ENCODE data around the gene TMEM250. TPM values are rescaled to one million over a fixed set of nuclear protein-coding genes. Genes with fewer than 3 reads are reported as not detected.
A peak's percentile ranks its signal among the peaks of the same experiment; 100 is the strongest.

TMEM250 gene
- 62.5 and 78.4 TPM in 2 replicates for total RNA-seq (2014; rRNA removed; shearing (Covaris generic); ENCODE audit: low replicate concordance)

DNA sequence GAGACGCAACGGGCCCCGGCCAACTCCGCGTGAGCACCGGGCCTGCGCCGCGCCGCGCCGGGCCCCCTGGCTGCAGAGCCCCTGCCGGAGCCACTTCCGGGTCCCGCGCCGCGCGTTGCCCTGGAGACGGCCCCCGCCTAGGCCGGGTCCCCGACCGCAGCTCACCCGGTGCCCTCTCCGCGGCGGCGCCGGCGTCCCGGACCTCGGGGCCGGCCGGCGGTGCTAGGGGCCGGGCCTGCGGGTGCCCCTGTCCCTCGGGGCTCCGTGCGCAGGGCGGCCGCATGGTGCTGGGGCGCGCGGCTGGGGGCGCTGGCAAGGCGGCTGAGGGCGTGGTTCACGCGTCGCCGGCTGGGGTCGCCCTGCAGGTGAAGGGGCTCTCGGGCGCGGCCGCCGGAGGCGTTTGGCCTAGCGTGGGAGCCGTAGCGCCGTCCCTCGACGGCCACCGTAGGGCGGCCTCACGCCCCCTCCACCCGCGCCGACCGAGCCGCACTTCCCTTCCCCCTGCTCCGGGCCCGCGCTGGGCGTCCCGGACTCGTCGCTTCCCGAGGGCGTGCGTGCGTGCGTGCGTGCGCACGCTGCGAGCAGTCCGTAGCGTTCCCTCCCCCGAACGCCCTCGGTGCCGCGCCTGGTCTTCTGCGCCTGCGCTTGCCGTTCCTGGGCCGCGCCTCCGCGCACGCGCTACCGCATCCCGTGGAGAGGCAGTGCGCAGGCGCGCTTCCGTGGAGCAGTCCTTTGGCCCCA is at the start of gene TMEM250:
Gene TMEM250 (minus strand): TSS at position 556 of the 741 bp plus-strand sequence. CDS start 1,975 bp downstream, outside the sequence.
- H3K4me3 ChIP-seq, result peak within 1 kb of the TSS; percentile 92
- peak; percentile 95 for DNase-seq
- H3K9me3 ChIP-seq, result no peaks in the 10 kb centered on the region
- peaks cover 34% of the 10 kb centered on the region for H3K36me3 ChIP-seq
- H3K27me3 ChIP-seq, result no peaks in the 10 kb centered on the region

- no peaks in the 10 kb centered on the region for H3K27me3 ChIP-seq
- peaks cover 11% of the 10 kb centered on the region for H3K9me3 ChIP-seq
- no peak for DNase-seq
Observed at GRCh38 chr9:136163248-136163850, 44.7 kb upstream of the TMEM250 start.

DNA sequence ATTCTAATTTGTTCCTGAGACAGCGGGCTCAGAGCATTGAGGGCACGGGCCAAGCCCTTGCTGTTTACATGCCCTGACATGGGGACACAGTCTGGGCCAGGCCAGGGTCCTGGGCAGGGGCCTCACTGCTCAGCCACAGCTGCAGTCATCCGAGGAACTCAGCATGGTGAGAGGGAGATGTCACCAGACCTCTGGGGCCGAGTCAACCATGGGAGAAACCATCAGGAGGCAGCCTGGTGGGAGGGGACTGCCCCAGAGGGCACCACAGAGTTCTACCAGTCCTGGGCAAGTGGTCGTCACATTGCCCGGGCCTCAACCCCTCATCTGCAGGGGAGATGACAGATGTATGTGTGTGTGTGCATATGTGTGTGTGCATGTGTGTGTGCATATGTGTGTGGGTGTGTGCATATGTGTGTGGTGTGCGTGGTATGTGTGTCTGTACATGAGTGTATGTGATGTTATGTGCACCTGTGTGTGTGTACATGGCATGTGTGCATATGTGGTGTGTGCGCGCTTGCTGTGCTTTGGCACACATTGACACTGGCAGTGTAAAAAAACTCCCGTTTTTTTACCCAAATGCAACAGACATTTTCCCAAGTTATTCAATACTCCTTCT is 42.4 kb upstream of the TMEM250 start:
- Histone ChIP-seq H3K36me3 (no peaks in the 10 kb centered on the region), H3K4me3 (no peak overlapping the region), H3K9me3 (peaks cover 11% of the 10 kb centered on the region), H3K27me3 (no peaks in the 10 kb centered on the region)
- no peak for DNase-seq

More at GRCh38 chr9:136163248-136163850, 44.7 kb upstream of the TMEM250 start:
- no peak overlapping the region for H3K4me3 ChIP-seq
- H3K36me3 ChIP-seq, result no peaks in the 10 kb centered on the region

DNA sequence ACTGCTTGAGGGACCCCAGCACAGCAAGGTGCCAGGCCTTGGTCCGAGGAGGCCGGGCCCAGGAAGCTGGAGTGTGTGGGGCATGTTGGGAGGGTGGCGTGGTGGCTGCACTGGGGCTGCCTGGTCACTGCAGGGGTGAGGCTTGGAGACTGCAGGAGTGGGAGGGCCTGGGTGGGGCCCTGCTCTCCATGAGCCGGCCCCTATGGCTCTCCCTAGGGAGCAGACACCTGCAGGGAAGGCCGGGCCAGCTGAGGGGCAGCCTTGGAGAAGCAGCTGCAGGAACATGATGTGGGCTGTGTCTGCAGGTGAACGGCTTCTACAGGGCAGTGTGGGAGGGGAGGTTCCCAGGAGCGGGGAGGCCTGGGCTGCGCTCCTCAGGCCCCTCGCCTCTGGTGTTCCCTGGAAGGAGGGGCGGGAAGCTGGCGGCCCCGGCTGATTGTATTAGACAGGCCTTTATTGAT is 41.7 kb upstream of the TMEM250 start:
- H3K4me3 ChIP-seq, result no peak overlapping the region
- 0 out of 2 replicates have a peak, but pooled peaks cover 1% of the 10 kb centered on the region for H3K27me3 ChIP-seq
- peaks cover 7% of the 10 kb centered on the region; the same call in 1 of the 2 replicates for H3K9me3 ChIP-seq
- DNase-seq, result no peak
- H3K36me3 ChIP-seq, result no peaks in the 10 kb centered on the region

DNA sequence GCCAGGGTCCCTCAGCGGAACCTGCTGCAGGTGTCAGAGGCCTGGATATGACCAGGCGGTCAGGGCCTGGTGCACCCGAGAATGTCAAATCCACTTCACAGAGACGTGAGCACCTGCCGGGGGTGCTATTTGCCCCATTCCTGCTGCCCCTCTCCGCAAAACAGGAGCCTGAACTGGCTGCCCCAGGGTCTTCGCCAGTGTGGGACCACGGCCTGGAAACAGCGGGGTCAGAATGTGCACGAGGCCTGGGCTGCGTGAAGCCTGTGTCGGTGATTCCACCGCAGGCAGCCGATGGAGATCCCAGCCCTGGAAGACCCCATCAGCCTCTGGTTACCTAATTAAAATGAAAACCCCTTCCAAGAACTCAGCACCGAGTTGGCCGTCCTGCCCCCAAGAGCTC is 41.2 kb upstream of the TMEM250 start:
- Histone ChIP-seq H3K36me3 (no peaks in the 10 kb centered on the region), H3K27me3 (0 out of 2 replicates have a peak, but pooled peaks cover 2% of the 10 kb centered on the region), H3K4me3 (no peak overlapping the region), H3K9me3 (peaks cover 7% of the 10 kb centered on the region; the same call in 1 of the 2 replicates)
- DNase-seq, result no peak

- DNase-seq, result no peak
- no peak overlapping the region for H3K4me3 ChIP-seq
- no peaks in the 10 kb centered on the region for H3K9me3 ChIP-seq
- no peaks in the 10 kb centered on the region for H3K36me3 ChIP-seq
- H3K27me3 ChIP-seq, result 0 out of 2 replicates have a peak, but pooled peaks cover 2% of the 10 kb centered on the region
Observed at GRCh38 chr9:136157477-136158265, 39.0 kb upstream of the TMEM250 start.

DNA sequence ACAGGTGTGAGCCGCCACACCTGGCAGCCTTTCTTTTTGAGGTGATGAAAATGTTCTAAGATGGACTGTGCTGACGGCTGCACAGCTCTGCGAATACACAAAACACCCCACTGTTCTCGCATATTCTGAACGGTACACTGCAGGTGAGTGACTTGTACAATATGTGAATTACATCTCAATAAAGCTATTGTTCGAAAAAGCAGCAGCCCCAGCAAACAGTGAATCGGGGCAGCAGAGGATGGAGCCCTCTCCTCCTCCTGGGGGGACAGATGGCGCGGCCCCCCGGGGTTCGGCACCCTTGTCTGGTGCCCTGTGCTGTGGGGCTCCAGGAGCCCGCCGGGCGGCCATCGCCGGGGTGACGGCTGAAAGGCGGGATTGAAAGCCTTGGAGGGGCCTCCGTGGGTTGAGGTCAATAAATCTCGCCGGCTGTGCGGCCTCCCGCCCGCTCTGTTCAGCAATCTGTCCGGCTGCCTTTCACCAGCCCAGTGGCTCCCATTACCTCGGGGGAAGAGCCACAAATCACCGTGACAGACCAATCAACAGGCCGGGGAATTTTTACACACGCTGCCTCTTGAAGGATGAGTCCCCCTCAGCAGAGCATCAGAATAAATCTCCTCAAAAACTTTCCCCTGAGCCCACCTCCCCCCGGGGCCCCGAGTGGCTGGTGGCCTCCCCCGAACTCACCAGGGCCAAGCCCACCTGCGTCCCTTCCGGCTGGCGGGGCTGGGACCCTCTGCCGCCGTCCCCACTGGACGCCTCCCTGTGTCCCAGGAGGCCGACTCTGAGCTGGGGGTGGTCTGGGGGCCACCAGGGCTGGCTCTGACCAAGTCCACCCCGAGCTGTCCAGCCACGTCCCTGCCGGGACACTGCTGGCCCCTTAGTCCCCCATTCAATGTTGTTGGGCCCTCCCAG is 37.8 kb upstream of the TMEM250 start:
- H3K9me3 ChIP-seq, result no peaks in the 10 kb centered on the region
- no peak overlapping the region for H3K4me3 ChIP-seq
- 0 out of 2 replicates have a peak, but pooled peaks cover 2% of the 10 kb centered on the region for H3K27me3 ChIP-seq
- H3K36me3 ChIP-seq, result no peaks in the 10 kb centered on the region
- no peak for DNase-seq

DNA sequence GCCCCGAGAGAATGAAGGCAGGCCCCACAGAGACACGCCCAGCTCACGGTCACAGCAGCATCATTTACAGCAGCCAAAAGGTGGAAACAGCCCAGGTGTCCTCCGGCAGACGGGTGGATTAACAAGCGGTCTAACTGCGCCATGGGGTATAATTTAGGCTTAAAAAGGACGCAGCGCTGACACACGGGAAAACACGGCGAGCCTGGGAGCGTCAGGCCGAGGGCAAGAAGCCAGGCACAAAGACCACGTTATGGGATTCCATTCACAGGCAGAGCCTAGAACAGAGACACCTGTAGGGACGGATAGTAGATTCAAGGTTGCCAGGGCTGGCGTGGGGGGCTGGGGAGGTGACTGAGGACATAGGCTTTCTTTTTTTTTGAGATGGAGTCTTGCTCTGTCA is 36.9 kb upstream of the TMEM250 start:
- H3K4me3 ChIP-seq, result no peak overlapping the region
- no peaks in the 10 kb centered on the region for H3K9me3 ChIP-seq
- 0 out of 2 replicates have a peak, but pooled peaks cover 2% of the 10 kb centered on the region for H3K27me3 ChIP-seq
- H3K36me3 ChIP-seq, result no peaks in the 10 kb centered on the region
- DNase-seq, result no peak

DNA sequence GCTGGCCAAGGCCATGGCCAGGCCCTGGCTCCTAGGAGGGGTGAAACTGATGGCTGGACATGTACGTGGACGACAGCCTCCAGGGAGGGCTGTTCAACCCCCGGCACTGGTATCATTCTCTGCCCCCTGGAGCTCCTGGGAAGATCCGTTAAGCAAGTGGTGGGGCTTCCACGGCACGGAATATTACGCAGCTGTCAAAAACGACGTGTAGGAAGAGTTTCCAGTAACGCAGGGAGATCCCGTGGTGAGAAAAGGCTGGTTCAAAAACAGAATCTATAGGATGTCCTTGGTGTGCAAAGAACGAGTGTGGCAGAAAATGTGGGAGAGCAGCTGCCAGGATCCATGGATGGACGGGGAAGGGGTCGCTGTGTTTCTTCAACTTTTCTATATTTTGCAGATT is 36.3 kb upstream of the TMEM250 start:
- Histone ChIP-seq H3K9me3 (no peaks in the 10 kb centered on the region), H3K36me3 (no peaks in the 10 kb centered on the region), H3K27me3 (0 out of 2 replicates have a peak, but pooled peaks cover 2% of the 10 kb centered on the region), H3K4me3 (no peak overlapping the region)
- DNase-seq, result no peak

DNA sequence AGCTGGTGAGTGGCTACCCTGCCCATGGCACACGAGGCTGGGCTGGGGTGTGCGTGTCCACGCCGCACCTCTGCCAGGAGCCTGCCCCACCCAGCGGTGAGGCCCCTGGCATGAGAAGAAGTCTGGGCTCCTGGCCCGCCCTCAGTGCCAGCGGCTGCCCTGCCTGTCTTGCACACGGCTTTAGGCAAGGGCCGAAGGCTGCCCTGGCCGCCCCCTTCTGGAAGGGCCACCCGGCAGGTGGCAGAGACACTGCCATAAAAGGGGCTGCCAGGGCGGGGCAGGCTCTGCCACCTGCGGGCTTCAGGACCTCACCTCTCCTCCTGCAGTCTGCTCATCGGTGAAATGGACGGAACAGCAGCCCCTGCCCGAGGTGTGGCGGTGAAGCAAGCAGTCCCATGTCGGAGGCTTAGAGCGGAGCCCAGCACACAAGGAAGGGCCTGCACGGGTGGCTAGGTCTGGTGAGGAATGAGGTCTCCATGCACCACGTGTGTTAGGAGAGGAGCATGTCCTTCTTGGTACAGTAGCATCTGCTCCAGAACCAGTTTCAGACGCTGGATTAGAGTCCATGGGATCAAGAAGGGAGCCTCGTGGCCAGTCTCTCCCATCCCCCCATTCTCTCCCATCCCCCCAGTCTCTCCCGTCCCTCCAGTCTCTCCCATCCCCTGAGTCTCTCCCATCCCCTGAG is 34.8 kb upstream of the TMEM250 start:
- no peak overlapping the region for H3K4me3 ChIP-seq
- H3K9me3 ChIP-seq, result no peaks in the 10 kb centered on the region

DNA sequence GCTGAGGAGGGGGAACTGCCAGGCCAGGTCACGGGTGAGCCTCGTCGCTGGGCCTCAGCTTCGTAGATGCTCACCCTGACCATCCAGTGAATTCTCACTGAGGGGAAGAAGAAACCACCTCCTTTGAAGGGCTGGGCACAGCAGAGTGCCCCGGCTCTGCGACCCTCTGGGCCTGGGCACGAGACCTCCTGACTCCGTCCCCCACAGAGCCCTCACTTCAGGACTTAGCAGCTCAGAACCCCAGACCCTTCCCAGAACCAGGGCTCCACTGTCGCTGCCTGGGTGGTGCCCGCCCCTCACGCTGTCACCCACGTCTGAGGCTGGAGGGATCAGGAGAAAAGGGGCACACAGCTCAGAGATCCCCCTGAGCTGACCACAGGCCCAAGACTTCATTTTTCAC is 34.3 kb upstream of the TMEM250 start:
- Histone ChIP-seq H3K4me3 (no peak overlapping the region), H3K36me3 (no peaks in the 10 kb centered on the region)

More for the DNA sequence above, 34.8 kb upstream of the TMEM250 start:
- Histone ChIP-seq H3K36me3 (no peaks in the 10 kb centered on the region), H3K27me3 (0 out of 2 replicates have a peak, but pooled peaks cover 2% of the 10 kb centered on the region)
- DNase-seq, result no peak

GRCh38 chr9:136152543-136152866 is 33.8 kb upstream of the TMEM250 start:
- no peaks in the 10 kb centered on the region for H3K36me3 ChIP-seq
- H3K9me3 ChIP-seq, result no peaks in the 10 kb centered on the region
- H3K4me3 ChIP-seq, result no peak overlapping the region
- DNase-seq, result no peak
- H3K27me3 ChIP-seq, result 0 out of 2 replicates have a peak, but pooled peaks cover 2% of the 10 kb centered on the region

More for the DNA sequence above, 34.3 kb upstream of the TMEM250 start:
- no peak for DNase-seq
- Histone ChIP-seq H3K9me3 (no peaks in the 10 kb centered on the region), H3K27me3 (0 out of 2 replicates have a peak, but pooled peaks cover 2% of the 10 kb centered on the region)

DNA sequence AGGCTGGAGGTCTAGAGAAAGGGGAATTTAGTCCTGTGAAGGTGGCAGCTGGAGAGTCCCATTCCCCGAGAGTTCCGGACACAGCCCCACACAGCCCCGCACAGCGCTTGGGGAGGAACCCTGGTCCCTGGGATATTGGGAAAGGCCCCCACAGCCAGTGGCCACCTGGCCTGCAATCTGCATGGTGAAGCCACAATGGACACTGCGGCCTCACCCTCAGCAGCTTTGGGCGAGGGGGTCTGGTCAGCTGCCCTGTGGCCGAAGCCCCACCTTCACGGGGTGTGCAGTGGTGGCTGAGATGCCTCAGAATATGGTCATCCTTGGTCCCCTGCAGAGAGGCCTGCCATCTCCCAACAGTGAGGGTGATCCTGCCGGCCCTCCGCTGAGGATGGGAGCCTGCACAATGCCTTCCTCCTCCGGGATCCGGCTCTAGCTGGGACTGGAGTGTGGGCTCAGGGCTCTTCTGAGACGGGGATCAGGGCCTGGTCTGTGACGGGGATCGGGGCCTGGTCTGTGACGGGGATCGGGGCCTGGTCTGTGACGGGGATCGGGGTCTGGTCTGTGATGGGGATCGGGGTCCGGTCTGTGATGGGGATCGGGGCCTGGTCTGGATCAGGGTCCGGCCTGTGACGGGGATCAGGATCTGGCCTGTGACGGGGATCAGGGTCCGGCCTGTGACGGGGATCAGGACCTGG is 33.3 kb upstream of the TMEM250 start:
- no peak overlapping the region for H3K4me3 ChIP-seq
- DNase-seq, result no peak
- no peaks in the 10 kb centered on the region for H3K9me3 ChIP-seq
- H3K36me3 ChIP-seq, result no peaks in the 10 kb centered on the region
- H3K27me3 ChIP-seq, result 0 out of 2 replicates have a peak, but pooled peaks cover 2% of the 10 kb centered on the region

- no peaks in the 10 kb centered on the region for H3K9me3 ChIP-seq
- H3K4me3 ChIP-seq, result no peak overlapping the region
- 0 out of 2 replicates have a peak, but pooled peaks cover 2% of the 10 kb centered on the region for H3K27me3 ChIP-seq
- DNase-seq, result no peak
- no peaks in the 10 kb centered on the region for H3K36me3 ChIP-seq
Observed at GRCh38 chr9:136151214-136151804, 32.6 kb upstream of the TMEM250 start.
